Kasumi-1 (cell line): ENCODE measurements around the gene ZNF598.

ENCODE experiments used
- DNase-seq, 2 experiments: peaks; one replicate each; lab custom pipeline; 2025; lab: John Stamatoyannopoulos, UW

Gene ZNF598

GRCh38 chr16:2009791-2010510 is at the start of gene ZNF598:
Gene ZNF598 (minus strand): TSS chr16:2009821.
- DNase-seq, result peak; percentile 30 to 37

- DNase-seq, result no peak
Observed at GRCh38 chr16:2058872-2059271, 49.3 kb upstream of the ZNF598 start.

GRCh38 chr16:2058420-2058819 is 48.8 kb upstream of the ZNF598 start:
- DNase-seq, result no peak

- no peak for DNase-seq
Observed at GRCh38 chr16:2057438-2057837, 47.8 kb upstream of the ZNF598 start.

- DNase-seq, result no peak
Observed at GRCh38 chr16:2056681-2057407, 47.2 kb upstream of the ZNF598 start.

- no peak for DNase-seq
Observed at GRCh38 chr16:2056077-2056476, 46.5 kb upstream of the ZNF598 start.

GRCh38 chr16:2054543-2055245 is 45.1 kb upstream of the ZNF598 start:
- DNase-seq, result no peak

- DNase-seq, result no peak
Observed at GRCh38 chr16:2053897-2054296, 44.3 kb upstream of the ZNF598 start.

- no peak for DNase-seq
Observed at GRCh38 chr16:2053211-2053610, 43.6 kb upstream of the ZNF598 start.

- no peak for DNase-seq
Observed at GRCh38 chr16:2048116-2048543, 38.5 kb upstream of the ZNF598 start.

- peak; percentile 72 to 76 for DNase-seq
Observed at GRCh38 chr16:2047330-2048115, 37.9 kb upstream of the ZNF598 start, which contains the start of the genes NTHL1 and TSC2. Gene NTHL1 (minus strand): TSS chr16:2047834. CDS start chr16:2047823, 11 bp downstream. Gene TSC2 (plus strand): TSS chr16:2047985. CDS start chr16:2048616, 631 bp downstream.

- DNase-seq, result no peak
Observed at GRCh38 chr16:2046893-2047329, 37.3 kb upstream of the ZNF598 start.

- no peak for DNase-seq
Observed at GRCh38 chr16:2045965-2046892, 36.6 kb upstream of the ZNF598 start.

GRCh38 chr16:2044541-2044940 is 34.9 kb upstream of the ZNF598 start:
- no peak for DNase-seq

- no peak for DNase-seq
Observed at GRCh38 chr16:2043667-2044451, 34.2 kb upstream of the ZNF598 start.

- no peak for DNase-seq
Observed at GRCh38 chr16:2042986-2043666, 33.5 kb upstream of the ZNF598 start.

- DNase-seq, result no peak
Observed at GRCh38 chr16:2042171-2042985, 32.8 kb upstream of the ZNF598 start.

GRCh38 chr16:2040787-2041522 is 31.3 kb upstream of the ZNF598 start:
- no peak for DNase-seq
